HEK293 (cell line): Measurements from ENCODE around the gene NEU1.

Experiments
- KLF10 ChIP-seq: fragments of 450-650 bp; IDR thresholded peaks from 2 replicates; pipeline ENCODE4 v1.5.1; 2018; ENCODE audit warnings: missing biosample characterization, mild to moderate bottlenecking, missing genetic modification characterization
- ZNF24 ChIP-seq: fragments of 450-650 bp; formaldehyde crosslinking; IDR thresholded peaks from 2 replicates; pipeline ENCODE4 v1.5.1; 2016; ENCODE audit warnings: missing biosample characterization, missing genetic modification characterization
- ZNF350 ChIP-seq: fragments of 450-650 bp; formaldehyde crosslinking; IDR thresholded peaks from 2 replicates; pipeline ENCODE4 v1.5.0; 2017; ENCODE audit warnings: missing biosample characterization, mild to moderate bottlenecking, missing genetic modification characterization
- ZNF561 ChIP-seq: fragments of 450-650 bp; IDR thresholded peaks from 2 replicates; pipeline ENCODE4 v1.5.1; 2018; ENCODE audit warnings: missing biosample characterization, missing genetic modification characterization, borderline replicate concordance
- ZSCAN30 ChIP-seq: fragments of 450-650 bp; IDR thresholded peaks from 2 replicates; pipeline ENCODE4 v1.5.1; 2018; ENCODE audit warnings: missing biosample characterization, mild to moderate bottlenecking, missing genetic modification characterization, moderate library complexity
- TF ChIP-seq, protein P1 (sequence below): fragments of 450-650 bp; formaldehyde crosslinking; IDR thresholded peaks from 2 replicates; pipeline ENCODE4 v1.5.1; 2016; ENCODE audit warnings: missing biosample characterization, missing genetic modification characterization
- TF ChIP-seq, protein P2 (sequence below): fragments of 450-650 bp; formaldehyde crosslinking; IDR thresholded peaks from 2 replicates; pipeline ENCODE4 v1.5.1; 2016; ENCODE audit warnings: missing biosample characterization, missing genetic modification characterization, low read depth

DNA sequence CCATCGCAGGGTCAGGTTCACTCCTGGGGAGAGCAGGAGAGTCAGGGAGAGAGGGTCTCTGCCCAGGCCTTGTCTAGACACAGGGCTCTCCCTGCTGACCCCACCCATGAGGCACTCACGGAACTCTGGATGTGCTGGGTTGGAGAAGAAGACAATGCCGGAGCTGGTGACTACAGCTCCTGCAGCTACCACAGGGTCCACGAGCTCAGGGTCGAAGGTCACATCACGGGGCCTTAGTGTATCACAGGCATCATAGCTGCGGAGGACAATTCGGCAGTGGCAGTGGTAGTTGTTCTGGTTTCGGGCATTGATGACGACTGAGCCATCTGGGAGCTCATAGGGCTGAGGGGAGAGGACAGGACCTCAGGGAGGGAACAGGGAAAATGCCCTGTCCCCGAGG lies 2.7 kb downstream of the NEU1 start:
- TF ChIP-seq, protein P1, sequence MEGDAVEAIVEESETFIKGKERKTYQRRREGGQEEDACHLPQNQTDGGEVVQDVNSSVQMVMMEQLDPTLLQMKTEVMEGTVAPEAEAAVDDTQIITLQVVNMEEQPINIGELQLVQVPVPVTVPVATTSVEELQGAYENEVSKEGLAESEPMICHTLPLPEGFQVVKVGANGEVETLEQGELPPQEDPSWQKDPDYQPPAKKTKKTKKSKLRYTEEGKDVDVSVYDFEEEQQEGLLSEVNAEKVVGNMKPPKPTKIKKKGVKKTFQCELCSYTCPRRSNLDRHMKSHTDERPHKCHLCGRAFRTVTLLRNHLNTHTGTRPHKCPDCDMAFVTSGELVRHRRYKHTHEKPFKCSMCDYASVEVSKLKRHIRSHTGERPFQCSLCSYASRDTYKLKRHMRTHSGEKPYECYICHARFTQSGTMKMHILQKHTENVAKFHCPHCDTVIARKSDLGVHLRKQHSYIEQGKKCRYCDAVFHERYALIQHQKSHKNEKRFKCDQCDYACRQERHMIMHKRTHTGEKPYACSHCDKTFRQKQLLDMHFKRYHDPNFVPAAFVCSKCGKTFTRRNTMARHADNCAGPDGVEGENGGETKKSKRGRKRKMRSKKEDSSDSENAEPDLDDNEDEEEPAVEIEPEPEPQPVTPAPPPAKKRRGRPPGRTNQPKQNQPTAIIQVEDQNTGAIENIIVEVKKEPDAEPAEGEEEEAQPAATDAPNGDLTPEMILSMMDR, result no peak
- TF ChIP-seq ZSCAN30 (tag by site-specific recombination) (no peak), ZNF24 (tag by site-specific recombination) (no peak), KLF10 (tag by site-specific recombination) (no peak), ZNF561 (tag by site-specific recombination) (no peak), ZNF350 (tag by site-specific recombination) (no peak)
- TF ChIP-seq, protein P2, sequence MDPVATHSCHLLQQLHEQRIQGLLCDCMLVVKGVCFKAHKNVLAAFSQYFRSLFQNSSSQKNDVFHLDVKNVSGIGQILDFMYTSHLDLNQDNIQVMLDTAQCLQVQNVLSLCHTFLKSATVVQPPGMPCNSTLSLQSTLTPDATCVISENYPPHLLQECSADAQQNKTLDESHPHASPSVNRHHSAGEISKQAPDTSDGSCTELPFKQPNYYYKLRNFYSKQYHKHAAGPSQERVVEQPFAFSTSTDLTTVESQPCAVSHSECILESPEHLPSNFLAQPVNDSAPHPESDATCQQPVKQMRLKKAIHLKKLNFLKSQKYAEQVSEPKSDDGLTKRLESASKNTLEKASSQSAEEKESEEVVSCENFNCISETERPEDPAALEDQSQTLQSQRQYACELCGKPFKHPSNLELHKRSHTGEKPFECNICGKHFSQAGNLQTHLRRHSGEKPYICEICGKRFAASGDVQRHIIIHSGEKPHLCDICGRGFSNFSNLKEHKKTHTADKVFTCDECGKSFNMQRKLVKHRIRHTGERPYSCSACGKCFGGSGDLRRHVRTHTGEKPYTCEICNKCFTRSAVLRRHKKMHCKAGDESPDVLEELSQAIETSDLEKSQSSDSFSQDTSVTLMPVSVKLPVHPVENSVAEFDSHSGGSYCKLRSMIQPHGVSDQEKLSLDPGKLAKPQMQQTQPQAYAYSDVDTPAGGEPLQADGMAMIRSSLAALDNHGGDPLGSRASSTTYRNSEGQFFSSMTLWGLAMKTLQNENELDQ (tag by site-specific recombination), result no peak
